HG02798 (cell line): ENCODE results near the gene BPGM.
"Not testable (repeated sequence)": the region's sequence is repeated elsewhere in the genome, so short reads cannot be mapped to it uniquely, and the experiment has no call there.

Experiments used
- ATAC-seq: cut with Tn5 transposase; IDR thresholded peaks from one replicate; pipeline ENCODE4 v1.9.1; 2021; ENCODE audit warnings: mild to moderate bottlenecking; ENCODE audit not compliant: unreplicated experiment, poor library complexity

BPGM gene

GRCh38 chr7:134662166-134662870, 15.7 kb downstream of the BPGM start:
- no peak for ATAC-seq

- ATAC-seq: no peak
Observed at GRCh38 chr7:134662871-134663205, 16.2 kb downstream of the BPGM start.

- not testable (repeated sequence) for ATAC-seq
Observed at GRCh38 chr7:134665045-134665444, 18.4 kb downstream of the BPGM start.

GRCh38 chr7:134667899-134668298, 21.2 kb downstream of the BPGM start:
- ATAC-seq: no peak

- ATAC-seq: no peak
Observed at GRCh38 chr7:134669388-134669787, 22.7 kb downstream of the BPGM start.

GRCh38 chr7:134669845-134670373, 23.3 kb downstream of the BPGM start:
- ATAC-seq: no peak

- no peak for ATAC-seq
Observed at GRCh38 chr7:134671609-134672008, 25.0 kb downstream of the BPGM start.

GRCh38 chr7:134674424-134674823, 27.8 kb downstream of the BPGM start:
- ATAC-seq: no peak

GRCh38 chr7:134676743-134677142, 30.1 kb downstream of the BPGM start:
- ATAC-seq: no peak

- no peak for ATAC-seq
Observed at GRCh38 chr7:134678115-134678514, 31.5 kb downstream of the BPGM start.

GRCh38 chr7:134679006-134679405, 32.4 kb downstream of the BPGM start:
- ATAC-seq: no peak

GRCh38 chr7:134684165-134684564, 37.5 kb downstream of the BPGM start:
- ATAC-seq: no peak

- no peak for ATAC-seq
Observed at GRCh38 chr7:134685250-134685649, 38.6 kb downstream of the BPGM start.

- no peak for ATAC-seq
Observed at GRCh38 chr7:134686786-134687185, 40.1 kb downstream of the BPGM start.

- ATAC-seq: not testable (repeated sequence)
Observed at GRCh38 chr7:134689550-134689949, 42.9 kb downstream of the BPGM start.

- ATAC-seq: no peak
Observed at GRCh38 chr7:134690016-134690415, 43.4 kb downstream of the BPGM start.

GRCh38 chr7:134690614-134691504, 44.2 kb downstream of the BPGM start:
- ATAC-seq: no peak

GRCh38 chr7:134691546-134692343, 45.1 kb downstream of the BPGM start:
- no peak for ATAC-seq

- no peak for ATAC-seq
Observed at GRCh38 chr7:134692344-134692705, 45.7 kb downstream of the BPGM start.

GRCh38 chr7:134693256-134693655, 46.6 kb downstream of the BPGM start:
- no peak for ATAC-seq

- no peak for ATAC-seq
Observed at GRCh38 chr7:134694299-134694698, 47.6 kb downstream of the BPGM start.
